Esophagus mucosa (tissue), 1 donor: ENCODE results near the gene KCNE2. TPM values are rescaled to one million over a fixed set of nuclear protein-coding genes. Genes with fewer than 3 reads are reported as not detected.
A peak's percentile ranks its signal among the peaks of the same experiment; 100 is the strongest.
"Not testable (repeated sequence)": the region's sequence is repeated elsewhere in the genome, so short reads cannot be mapped to it uniquely, and the experiment has no call there.

ENCODE experiments used
- ATAC-seq: fragments of 200-7000 bp; cut with Tn5 transposase; one replicate; pipeline ENCODE4 v1.9.1; 2020
- total RNA-seq: library from RNA; stranded (reverse); gene quantifications from one replicate; pipeline ENCODE4 v1.2.4, GENCODE V29; 2023
- donor health status: DM: yes; HTN: yes; CAD: no.

Gene KCNE2
- total RNA-seq, 1 donor from 2014 or later: not detected

DNA sequence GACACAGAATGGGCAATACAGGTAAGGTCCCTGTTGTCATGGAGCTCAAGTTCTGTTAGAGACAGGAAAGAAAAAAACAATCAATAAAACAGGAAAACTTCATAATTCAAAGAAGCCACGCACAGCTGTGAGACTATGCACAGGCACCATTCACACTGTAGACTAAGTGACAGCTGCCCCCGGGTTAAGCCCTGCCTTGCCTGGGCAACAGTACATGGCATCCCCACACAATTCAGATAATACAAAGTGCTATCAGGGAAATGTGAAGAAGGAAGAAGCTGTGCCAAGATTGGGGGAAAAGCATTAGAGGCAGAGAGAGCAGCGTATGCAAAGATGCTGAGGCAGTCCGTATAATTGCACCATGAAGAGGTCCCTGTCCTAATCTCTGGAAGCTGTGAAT lies 9.0 kb upstream of the KCNE2 start:
- no peak for ATAC-seq

DNA sequence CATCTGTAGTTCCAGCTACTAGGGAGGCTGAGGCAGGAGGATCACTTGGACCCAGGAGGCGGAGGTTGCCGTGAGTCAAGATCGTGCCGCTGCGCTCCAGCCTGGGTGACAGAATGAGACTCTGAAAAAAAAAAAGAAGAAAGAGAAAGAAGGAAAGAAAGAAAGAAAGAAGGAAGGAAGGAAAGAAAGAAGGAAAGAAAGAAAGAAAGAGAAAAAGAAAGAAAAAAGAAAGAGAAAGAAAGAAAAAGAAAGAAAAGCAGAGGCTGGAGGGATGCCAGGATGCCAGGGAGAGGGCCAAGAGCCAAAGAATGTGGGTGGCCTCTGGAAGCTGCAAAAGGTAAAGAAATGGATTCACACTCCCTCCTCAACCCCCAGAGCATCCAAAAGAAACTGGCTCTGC lies 8.2 kb upstream of the KCNE2 start:
- ATAC-seq: no peak

DNA sequence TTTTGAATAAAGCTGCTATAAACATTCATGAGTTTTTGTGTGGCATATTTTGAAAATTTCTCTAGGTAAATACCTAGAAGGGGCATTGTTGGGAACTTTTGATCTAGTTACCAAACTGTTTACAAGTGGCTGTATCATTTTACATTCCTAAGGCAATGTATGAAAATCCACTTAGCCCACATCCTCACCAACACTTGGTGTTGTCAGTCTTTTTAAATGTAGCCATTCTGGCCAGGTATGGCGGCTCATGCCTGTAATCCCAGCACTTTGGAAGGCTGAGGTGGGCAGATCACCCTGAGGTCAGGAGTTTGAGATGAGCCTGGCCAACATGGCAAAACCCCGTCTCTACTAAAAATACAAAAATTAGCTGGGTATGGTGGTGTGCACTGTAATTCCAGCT lies 5.9 kb upstream of the KCNE2 start:
- ATAC-seq: no peak

DNA sequence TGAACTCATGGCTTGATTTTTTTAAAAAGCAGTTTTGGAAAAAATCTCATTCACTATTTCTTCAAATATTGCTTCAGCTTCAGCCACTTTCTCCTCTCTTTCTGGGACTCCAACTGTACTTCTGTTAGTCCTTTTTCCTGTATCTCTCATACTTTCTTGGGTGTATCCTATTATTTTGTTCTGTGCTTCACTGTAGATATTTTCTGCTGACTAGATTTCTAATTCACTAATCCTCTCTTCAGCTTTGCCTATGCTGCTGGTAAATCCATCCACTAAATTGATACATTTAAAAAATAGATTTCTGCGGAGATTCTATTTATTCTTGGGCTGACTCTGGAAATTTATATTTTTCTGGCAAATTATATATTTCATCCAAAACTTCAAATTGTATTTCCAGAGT lies 4.9 kb upstream of the KCNE2 start:
- ATAC-seq: no peak

DNA sequence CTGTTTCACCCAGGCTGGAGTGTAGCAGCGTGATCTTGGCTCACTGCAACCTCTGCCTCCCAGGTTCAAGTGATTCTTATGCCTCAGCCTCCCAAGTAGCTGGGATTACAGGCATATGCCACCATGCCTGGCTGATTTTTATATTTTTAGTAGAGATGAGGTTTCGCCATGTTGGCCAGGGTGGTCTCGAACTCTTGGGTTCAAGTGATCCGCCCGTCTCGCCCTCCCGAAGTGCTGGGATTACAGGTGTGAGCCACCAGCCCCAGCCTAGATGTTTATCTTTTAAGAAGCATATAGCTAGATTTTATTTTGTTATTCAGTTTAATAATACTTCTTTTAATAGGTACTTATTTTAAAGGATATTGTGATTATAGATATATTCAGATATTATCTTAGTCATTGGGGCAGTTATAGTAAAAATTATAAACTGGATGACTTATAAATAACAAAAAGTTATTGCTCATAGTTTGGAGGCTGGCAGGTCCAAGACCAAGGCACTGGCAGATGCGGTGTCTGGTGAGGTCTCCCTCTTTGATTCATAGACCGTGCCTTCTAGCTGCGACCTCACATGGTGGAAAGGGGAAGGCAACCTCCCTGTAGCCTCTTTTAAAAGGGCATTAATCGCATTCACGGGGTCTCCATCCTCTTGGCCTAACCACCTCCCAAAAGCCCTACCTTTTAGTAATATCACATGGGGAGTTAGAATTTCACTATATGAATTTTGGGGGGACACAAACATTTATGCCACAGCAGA lies 3.1 kb upstream of the KCNE2 start:
- ATAC-seq: no peak

DNA sequence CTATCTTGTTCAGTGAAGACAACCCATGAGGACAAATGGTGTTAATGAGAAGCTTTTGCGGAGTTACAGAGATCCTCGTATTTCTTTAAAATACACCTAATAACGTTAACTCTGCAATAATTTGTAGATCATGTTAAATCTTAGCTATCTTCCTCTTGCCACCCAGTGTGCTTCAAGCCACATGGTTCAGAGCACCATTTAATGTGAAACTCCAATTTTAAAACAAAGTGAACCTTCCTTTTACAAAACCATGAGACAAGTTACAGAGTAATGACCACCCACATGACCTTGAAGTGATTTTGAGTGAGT lies 1.7 kb upstream of the KCNE2 start:
- ATAC-seq: no peak

DNA sequence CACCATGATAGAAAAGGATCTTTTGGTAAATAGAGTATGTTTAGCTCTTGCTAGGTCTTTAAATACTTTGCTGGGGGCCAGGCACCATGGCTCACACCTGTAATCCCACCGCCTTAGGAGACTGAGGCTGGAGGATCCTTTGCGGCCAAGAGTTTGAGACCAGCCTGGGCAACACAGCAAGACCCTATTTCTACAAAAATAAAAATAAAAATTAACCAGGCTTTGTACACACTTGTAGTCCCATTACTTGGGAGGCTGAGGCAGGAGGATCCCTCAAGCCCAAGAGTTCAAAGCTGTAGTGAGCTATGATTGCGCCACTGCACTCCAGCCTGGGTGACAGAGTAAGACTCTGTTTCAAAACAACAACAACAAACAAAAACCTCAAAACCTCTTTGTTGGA lies 1.1 kb upstream of the KCNE2 start:
- ATAC-seq: no peak

DNA sequence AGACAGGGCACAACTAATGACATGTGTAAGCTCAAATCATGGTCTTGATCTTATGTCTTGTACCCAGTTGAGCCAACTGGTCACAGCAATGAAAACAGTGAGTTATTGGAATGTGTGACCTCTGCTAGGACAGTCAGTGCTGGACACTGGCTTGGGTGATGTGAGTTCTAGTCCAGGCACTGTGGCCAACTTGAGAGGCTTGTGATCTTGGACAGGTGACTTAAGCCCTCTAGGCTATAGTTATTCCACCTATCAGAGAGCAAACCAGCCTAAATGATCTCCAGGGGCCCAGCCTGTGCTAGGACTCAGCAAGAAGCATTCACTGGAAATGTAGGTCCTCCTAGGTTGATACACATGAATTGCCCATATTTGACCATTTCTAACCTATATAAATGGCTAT lies 1.1 kb downstream of the KCNE2 start:
- ATAC-seq: no peak

DNA sequence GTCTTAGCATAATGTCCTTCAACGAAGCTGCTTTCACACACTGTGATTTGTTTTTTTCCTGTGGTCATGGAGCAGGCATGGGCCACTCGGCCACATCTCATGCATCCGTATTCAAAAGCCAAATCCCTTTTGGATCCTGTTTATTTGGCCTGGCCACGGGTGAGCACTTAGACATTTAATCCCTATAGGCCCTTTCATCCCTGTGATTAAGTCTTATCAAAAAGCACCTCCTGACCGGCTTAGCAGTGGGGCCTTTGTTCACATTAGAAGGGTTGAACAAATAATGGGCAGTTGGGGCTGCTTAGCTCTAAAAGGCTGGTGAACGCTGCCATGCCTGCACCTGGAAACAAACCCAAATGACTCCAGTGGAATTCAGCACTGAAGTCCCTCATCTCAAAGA lies 2.0 kb downstream of the KCNE2 start:
- no peak for ATAC-seq

DNA sequence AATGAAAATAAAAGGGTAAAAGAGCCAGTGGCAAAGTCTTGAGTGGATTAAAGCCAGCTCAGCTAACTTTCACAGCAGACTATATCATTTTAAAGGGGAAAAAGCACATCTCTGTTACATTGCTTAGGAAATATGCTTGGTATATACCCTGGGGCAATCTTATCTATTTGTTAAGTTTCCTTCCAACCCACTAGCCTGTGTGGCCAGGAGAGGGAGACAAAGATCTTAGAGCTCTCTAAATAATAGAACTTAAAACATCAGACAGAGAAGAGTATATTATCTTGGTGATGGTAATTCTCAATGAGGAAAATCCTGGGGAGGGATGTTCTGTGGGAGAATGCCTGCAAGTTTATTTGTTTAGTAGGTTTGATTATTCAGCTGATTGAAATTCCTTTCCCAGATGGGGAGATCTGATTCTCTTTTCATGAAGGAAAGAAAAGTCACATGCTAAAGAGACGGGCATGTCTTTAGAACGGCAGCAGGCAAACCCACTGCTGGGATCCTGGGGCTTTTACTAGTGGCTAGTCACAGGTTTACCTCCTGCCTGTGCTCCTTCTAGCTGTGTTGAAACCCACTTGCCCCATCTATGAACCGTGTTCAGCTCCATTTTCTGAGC lies 3.6 kb downstream of the KCNE2 start:
- peak; percentile 79 for ATAC-seq

DNA sequence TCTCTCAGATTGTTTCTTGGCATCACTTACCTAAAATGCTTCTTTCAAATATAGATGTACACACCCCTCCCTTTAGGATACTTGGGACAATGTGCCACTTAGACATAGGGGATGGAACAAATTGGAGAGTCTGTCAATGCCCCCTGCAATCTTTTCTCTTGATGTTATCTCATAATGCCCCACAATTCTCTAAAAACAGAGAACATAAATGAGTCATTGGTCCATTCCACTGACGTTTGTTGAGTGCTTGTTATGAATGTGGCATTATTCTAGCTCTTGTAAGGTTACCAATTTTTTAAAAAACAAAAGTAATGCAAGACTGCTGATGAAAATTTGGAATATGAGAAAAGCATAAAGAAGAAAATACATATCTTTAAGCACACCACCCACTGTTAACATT lies 5.9 kb downstream of the KCNE2 start:
- no peak for ATAC-seq

DNA sequence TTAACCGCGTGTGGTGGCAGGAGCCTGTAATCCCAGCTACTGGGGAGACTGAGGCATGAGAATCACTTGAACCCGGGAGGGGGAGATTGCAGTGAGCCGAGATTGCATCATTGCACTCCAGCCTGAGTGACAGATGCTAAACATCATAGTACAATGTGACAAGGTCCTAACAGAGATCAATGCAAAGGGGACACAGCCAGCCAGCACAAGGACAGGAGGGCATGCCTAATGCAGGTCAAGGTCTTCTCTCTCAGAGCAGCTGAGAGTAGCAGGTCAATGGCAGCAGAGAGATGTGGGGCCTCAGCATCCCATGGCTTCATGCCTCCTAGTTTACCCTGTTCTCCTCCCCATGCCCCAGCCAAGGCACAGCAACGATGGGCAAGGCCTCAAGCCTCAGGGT lies 8.5 kb downstream of the KCNE2 start:
- ATAC-seq: no peak

DNA sequence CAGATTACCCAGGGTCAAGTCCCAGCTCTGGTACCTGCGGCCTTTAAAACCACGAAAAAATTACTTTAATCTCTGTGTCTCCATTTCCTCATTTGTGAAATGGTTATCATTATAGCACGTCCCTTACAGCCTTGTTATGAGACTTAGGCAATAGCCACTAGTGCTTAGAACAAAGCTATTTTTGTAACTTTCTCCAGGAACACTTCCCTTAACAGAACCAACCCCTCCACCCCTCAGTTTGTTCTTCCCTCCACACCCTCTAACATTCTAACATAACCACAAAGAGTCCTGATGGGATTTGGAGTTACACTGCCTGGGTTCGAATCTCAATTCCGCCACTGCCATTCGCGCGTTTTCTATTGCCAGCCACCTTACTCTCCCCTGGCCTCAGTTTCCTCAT lies 10.7 kb downstream of the KCNE2 start:
- not testable (repeated sequence) for ATAC-seq

DNA sequence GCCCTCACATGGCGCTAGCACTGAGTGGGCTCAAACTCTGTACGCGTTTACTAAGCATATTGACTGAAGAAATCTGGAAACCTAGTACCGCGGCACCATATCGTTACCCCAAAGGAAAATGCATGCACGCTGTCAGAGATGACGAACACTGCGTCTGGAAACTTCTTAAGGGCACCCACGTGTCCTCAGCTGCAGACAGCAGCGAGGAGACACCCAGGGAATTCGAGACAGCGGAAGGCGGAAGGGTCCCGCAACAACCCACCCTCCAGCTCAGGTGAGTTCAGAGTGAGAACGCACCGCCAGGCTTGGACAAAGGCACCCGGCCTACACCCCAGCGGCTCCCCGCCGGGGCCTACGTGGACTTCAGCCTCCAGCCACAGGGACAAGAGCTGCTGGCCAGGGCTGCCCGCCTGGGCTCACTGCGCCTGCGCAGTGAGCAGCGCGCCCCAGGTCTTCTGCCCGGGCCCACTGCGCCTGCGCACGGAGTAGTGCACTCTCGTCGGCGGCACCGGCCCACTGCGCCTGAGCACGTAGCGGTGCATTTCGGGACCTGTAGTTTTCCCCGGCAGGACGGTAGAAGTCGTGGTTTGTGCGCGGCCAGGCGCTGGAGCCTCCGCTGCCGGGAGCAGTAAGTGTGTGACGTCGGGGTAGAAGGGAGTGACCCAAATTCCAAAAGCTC lies 11.3 kb downstream of the KCNE2 start, which contains the start of gene SMIM11:
Gene SMIM11 (plus strand): TSS at position 568 of the 679 bp plus-strand sequence. CDS start 3,998 bp downstream, outside the sequence.
- peak; percentile 96 for ATAC-seq

DNA sequence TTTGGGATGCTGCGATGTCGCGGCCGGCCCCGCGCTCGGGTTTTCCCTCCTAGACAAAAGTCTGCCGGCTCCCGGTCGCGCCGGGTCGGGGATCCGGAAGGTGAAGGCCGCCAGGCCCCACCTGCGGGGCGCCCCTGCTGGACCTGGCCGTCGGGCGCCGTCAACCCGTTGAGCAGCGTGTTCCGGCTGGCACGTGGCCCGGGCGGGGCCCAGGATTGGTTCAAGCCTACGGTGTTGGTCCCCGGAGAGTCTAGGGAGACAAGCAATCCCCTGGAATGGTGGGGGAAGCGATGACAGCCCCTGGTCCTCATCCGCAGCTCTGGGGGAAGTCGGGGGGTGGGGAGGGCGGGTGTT lies 11.8 kb downstream of the KCNE2 start:
- peak; percentile 68 for ATAC-seq

DNA sequence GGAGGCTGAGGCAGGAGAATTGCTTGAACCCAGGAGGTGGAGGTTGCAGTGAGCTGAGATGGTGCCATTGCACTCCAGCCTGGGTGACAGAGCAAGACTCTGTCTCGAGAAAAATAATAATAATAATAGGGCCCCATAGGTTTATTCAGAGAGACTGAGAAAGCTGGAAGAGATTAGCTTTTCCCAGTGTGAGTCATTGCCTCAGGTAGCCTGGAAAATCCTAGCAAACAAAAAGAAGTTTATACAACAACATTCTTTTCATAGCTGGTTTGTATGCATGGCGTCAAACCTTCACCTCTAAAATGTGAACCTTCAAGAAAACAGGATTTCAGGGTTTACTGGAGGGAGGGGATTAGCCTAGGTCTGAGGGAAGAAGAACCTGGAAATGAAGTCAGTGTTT lies 19.3 kb downstream of the KCNE2 start:
- peak; percentile 35 for ATAC-seq

DNA sequence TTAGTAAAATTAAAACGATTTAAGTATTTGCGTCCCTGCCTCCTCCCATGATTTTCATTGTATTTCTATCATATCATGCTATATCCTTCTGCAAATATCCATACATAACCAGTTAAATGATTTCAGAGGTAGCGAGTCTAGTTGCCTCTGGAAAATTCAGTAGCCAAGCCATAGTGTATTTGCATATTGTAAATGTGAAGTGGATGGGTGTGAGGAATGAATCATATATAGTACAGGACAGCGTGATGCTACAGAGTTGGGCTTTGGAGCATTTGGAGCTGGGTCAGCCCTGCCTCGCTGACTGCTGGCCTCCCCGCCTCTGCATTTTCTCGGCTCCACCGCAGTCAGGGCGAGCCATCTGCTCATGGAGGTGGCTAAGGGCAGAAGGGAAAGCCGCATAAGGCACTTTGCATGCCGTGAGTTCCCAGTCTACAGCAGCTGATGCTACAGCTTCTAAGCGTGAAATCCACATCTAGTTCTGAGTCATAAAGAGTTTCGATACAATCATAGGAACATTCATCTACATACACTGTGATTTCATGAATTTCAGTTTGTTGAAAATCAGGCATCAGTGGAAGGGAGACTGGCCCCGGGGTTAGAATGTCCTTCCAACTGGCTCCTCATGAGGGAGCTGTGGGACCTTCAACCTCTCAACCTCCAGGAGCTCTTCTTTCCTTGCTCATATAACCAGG lies 20.1 kb downstream of the KCNE2 start:
- ATAC-seq: peak; percentile 68

DNA sequence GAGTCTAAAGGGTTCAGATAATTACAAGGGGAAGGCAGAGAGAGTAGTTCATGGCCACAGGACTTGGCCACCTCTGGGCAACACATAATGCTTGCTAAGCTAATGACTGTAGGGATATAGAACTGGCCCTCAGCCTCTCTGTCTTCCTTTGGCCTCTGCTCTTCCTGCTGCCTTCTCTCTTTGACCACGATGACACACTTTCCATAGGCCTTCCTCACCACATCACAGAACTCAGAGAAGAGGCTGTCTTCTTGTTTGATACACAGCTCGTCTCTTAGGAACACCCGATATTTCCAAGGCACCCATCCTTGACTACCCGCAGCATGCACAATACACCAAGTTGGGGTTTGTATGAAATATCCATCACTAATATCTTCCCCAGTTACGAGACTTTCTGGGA lies 36.7 kb downstream of the KCNE2 start:
- ATAC-seq: not testable (repeated sequence)

DNA sequence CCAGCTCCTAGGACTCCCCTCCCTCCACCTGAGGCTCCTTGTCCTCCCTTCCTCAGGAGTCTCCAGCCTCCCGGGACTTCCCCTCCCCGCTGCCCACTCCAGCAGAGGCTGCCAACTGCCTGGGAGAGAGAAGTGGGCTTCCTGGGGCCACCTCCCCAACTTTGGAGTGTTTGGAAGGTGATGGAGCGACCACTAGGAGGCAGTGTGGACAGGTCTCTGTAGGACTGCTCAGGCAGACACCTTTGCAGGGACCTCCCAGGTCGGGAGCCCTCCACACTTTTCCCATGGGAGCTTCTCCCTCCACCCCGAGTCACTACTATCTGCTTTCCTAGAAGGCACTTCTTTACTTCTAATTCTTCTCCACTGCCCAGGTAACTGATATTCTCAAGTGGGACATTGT lies 40.9 kb downstream of the KCNE2 start:
- not testable (repeated sequence) for ATAC-seq

DNA sequence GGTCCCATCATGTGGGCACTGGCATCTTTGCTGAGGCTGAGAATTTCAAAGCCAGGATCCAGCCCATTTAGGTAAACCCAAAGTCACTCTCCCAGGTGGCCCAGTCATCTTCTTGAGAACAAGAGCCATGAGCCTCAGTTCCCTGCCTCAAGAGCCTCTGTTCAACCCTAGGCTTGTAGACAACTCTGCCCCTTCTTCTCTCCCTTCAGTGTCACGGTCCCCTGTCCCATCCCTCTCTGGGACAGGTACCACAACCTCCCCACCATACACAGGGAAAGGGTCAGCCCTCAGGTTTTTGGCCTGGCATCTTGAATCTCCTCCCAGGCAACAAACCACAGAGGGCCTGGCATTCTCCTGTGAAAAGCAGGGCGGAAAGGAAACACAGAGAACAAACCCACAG lies 41.9 kb downstream of the KCNE2 start:
- not testable (repeated sequence) for ATAC-seq

DNA sequence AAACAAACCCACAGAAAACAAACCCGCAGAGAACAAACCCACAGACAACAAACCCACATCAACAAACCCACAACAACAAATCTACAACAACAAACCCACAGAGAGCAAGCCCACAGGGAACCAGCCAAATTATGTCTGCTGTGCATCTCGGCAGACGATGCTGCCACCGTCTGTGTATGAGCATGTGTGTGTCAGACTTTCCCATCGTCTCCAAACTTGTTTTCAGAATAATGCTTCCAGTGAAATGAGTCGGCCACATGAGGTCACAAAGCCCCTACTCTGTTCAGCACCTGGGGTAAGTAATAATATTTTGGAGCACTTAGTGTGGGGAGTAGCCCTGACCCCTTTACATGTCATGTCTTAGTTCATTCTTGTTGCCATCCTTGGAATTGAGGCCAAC lies 42.3 kb downstream of the KCNE2 start:
- ATAC-seq: not testable (repeated sequence)

DNA sequence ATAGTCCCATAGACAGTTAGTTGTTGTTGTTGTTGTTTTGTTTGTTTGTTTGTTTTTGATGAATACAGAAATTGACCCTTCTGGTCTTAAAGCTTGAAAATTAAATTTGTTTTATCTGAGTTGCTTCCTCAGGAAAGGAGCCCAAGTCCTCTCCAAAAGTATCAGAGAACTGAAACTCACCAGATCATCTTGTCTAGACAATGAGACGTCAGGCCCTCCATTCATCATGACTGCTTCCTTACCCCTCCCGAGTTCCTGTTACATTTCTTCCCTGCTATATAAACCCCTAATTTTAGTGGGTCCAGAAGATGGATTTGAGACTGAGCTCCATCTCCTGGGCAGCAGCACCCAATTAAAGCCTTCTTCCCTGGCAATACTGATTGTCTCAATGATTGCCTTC lies 42.9 kb downstream of the KCNE2 start:
- not testable (repeated sequence) for ATAC-seq

DNA sequence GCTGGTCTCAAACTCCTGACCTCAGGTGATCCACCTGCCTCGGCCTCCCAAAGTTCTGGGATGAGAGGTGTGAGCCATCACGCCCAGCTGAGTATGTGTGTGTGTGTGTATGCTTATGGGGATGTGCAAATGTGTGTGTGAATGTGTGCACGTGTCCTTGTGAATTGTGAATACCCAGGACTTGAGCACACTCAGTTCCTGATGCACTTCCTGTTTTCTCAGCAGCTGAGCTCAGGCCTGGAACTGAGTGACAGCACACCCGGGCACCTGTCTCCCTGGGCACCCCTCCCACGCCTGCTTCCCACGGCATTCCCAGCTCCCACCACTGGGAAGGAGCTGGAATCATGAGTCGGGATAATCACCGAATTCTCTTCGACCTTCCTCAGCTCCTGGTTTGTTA lies 43.5 kb downstream of the KCNE2 start:
- not testable (repeated sequence) for ATAC-seq
